ENCODE data around the gene JADE1. TPM values are rescaled to one million over a fixed set of nuclear protein-coding genes. Genes with fewer than 3 reads are reported as not detected.

The JADE1 gene
- total and polyA plus RNA-seq, 9 of the 15 experiments (the other 6 are each of a cell fraction or from before 2014, with no cell fraction given), result 8.3 to 37.9 (median 24.4) TPM

DNA sequence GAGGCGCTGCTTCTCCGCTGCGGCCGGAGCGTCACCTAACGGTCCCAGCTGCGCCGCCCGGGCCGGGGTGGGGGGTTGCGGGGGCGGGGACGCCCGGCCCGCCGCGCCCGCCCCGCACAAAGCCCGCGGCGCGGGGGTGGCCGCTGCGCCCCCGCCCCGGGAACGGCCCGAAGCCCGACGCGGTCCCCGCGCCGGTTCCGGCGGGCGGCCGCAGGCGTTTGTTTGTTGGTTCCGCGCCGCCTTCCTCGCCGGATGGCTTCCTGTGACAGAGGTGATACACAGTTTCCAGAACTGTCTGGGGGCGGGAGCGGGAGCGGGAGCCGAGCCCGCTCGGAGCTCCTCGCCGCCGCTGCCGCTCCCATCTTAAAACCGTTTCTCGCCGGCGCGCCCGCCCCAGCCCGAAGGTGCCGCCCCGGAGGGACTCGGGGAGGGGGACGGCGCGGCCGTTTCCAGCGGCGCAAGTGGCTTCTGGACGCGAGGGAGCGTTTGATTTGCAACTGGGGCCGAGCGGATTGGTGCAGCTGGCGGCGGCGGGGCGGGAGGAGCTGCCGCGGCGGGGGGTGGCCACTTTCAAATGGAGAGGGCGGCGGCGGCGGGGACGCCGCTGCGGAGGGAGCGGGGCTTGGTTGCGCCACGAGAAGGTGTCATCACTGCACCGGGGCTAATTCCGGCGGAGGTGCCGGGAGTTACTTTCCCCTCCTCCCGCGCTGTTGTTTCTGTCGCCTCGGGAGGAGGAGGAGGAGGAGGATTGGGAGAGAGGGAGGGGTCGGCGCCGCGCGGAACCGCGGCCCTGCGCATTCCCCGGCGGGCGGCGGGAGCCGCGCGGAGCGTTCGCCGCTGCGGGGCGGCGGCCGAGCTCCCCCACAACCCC, 2.3 kb downstream of the JADE1 start (continued):
- no peak for TF ChIP-seq GABPB2 (CRISPR knock-in tag; conservative IDR thresholded peaks at IDR 0.05)
- TF ChIP-seq ESRRB (CRISPR knock-in tag; IDR thresholded peaks at IDR 0.05; ENCODE audit: borderline replicate concordance), result no peak
- no peak for TF ChIP-seq ZBED1 (IDR thresholded peaks at IDR 0.05)
- TF ChIP-seq HNRNPL (IDR thresholded peaks at IDR 0.05; ENCODE audit: low read depth, low read length), result 0 out of 2 replicates have a peak, but pooled peaks have one; percentile 32
- TF ChIP-seq DIDO1 (tag; IDR thresholded peaks at IDR 0.05; ENCODE audit: low read depth), result no peak
- TF ChIP-seq, protein P1, sequence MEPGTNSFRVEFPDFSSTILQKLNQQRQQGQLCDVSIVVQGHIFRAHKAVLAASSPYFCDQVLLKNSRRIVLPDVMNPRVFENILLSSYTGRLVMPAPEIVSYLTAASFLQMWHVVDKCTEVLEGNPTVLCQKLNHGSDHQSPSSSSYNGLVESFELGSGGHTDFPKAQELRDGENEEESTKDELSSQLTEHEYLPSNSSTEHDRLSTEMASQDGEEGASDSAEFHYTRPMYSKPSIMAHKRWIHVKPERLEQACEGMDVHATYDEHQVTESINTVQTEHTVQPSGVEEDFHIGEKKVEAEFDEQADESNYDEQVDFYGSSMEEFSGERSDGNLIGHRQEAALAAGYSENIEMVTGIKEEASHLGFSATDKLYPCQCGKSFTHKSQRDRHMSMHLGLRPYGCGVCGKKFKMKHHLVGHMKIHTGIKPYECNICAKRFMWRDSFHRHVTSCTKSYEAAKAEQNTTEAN (CRISPR knock-in tag; IDR thresholded peaks at IDR 0.05), result no peak
- TF ChIP-seq TEAD2 (tag; IDR thresholded peaks at IDR 0.05), result no peak
- TF ChIP-seq ZBTB1 (CRISPR knock-in tag; IDR thresholded peaks at IDR 0.05; ENCODE audit: borderline replicate concordance, low read depth), result no peak
- 0 out of 2 replicates have a peak, but pooled peaks have one; percentile 12 for TF ChIP-seq ZNF766 (CRISPR knock-in tag; conservative IDR thresholded peaks at IDR 0.05)
- TF ChIP-seq, protein P2, sequence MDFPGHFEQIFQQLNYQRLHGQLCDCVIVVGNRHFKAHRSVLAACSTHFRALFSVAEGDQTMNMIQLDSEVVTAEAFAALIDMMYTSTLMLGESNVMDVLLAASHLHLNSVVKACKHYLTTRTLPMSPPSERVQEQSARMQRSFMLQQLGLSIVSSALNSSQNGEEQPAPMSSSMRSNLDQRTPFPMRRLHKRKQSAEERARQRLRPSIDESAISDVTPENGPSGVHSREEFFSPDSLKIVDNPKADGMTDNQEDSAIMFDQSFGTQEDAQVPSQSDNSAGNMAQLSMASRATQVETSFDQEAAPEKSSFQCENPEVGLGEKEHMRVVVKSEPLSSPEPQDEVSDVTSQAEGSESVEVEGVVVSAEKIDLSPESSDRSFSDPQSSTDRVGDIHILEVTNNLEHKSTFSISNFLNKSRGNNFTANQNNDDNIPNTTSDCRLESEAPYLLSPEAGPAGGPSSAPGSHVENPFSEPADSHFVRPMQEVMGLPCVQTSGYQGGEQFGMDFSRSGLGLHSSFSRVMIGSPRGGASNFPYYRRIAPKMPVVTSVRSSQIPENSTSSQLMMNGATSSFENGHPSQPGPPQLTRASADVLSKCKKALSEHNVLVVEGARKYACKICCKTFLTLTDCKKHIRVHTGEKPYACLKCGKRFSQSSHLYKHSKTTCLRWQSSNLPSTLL (IDR thresholded peaks at IDR 0.05), result no peak
- no peak for TF ChIP-seq PCBP1 (IDR thresholded peaks at IDR 0.05; ENCODE audit: low read depth, low read length, poor library complexity, severe bottlenecking)
- no peak for TF ChIP-seq KAT7 (CRISPR knock-in tag; IDR thresholded peaks at IDR 0.05; ENCODE audit: borderline replicate concordance)
- no peak for TF ChIP-seq ZNF561 (CRISPR knock-in tag; conservative IDR thresholded peaks at IDR 0.05)
- TF ChIP-seq, protein P3, sequence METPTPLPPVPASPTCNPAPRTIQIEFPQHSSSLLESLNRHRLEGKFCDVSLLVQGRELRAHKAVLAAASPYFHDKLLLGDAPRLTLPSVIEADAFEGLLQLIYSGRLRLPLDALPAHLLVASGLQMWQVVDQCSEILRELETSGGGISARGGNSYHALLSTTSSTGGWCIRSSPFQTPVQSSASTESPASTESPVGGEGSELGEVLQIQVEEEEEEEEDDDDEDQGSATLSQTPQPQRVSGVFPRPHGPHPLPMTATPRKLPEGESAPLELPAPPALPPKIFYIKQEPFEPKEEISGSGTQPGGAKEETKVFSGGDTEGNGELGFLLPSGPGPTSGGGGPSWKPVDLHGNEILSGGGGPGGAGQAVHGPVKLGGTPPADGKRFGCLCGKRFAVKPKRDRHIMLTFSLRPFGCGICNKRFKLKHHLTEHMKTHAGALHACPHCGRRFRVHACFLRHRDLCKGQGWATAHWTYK (CRISPR knock-in tag; IDR thresholded peaks at IDR 0.05), result no peak
- TF ChIP-seq, protein P4, sequence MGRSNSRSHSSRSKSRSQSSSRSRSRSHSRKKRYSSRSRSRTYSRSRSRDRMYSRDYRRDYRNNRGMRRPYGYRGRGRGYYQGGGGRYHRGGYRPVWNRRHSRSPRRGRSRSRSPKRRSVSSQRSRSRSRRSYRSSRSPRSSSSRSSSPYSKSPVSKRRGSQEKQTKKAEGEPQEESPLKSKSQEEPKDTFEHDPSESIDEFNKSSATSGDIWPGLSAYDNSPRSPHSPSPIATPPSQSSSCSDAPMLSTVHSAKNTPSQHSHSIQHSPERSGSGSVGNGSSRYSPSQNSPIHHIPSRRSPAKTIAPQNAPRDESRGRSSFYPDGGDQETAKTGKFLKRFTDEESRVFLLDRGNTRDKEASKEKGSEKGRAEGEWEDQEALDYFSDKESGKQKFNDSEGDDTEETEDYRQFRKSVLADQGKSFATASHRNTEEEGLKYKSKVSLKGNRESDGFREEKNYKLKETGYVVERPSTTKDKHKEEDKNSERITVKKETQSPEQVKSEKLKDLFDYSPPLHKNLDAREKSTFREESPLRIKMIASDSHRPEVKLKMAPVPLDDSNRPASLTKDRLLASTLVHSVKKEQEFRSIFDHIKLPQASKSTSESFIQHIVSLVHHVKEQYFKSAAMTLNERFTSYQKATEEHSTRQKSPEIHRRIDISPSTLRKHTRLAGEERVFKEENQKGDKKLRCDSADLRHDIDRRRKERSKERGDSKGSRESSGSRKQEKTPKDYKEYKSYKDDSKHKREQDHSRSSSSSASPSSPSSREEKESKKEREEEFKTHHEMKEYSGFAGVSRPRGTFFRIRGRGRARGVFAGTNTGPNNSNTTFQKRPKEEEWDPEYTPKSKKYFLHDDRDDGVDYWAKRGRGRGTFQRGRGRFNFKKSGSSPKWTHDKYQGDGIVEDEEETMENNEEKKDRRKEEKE (IDR thresholded peaks at IDR 0.05; ENCODE audit: borderline replicate concordance in 1 of 2, control insufficient read depth in 1 of 2, low read depth in 2 of 2, low read length in 1 of 2), result no peak
- TF ChIP-seq, protein P5, sequence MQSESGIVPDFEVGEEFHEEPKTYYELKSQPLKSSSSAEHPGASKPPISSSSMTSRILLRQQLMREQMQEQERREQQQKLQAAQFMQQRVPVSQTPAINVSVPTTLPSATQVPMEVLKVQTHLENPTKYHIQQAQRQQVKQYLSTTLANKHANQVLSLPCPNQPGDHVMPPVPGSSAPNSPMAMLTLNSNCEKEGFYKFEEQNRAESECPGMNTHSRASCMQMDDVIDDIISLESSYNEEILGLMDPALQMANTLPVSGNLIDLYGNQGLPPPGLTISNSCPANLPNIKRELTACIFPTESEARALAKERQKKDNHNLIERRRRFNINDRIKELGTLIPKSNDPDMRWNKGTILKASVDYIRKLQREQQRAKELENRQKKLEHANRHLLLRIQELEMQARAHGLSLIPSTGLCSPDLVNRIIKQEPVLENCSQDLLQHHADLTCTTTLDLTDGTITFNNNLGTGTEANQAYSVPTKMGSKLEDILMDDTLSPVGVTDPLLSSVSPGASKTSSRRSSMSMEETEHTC (IDR thresholded peaks at IDR 0.05), result no peak
- TF ChIP-seq ZNF583 (CRISPR knock-in tag; IDR thresholded peaks at IDR 0.05), result no peak
- no peak for TF ChIP-seq ZNF134 (CRISPR knock-in tag; conservative IDR thresholded peaks at IDR 0.05)

Measured in K562 (cell line).